ENCODE data around the gene AZI2.

DNA sequence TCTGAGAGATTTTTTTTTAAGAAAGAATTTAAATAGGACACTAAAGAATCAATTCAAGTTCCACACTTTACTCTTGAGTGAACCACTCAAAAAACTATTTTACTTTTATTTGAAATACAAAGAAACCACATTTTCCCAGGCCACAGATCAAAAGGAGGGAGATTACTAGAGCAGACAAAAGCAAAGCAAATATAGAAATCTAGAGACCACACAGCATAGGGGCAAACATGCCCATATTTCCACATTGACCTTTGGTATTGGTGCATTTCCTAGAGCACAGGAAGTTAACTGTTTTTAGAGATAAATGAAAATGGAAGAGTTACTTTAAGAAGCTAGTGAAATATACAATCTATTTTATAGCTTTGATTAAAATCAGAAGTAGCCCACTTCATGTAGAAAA is 27.6 kb downstream of the AZI2 start:
- TF ChIP-seq, protein P1, sequence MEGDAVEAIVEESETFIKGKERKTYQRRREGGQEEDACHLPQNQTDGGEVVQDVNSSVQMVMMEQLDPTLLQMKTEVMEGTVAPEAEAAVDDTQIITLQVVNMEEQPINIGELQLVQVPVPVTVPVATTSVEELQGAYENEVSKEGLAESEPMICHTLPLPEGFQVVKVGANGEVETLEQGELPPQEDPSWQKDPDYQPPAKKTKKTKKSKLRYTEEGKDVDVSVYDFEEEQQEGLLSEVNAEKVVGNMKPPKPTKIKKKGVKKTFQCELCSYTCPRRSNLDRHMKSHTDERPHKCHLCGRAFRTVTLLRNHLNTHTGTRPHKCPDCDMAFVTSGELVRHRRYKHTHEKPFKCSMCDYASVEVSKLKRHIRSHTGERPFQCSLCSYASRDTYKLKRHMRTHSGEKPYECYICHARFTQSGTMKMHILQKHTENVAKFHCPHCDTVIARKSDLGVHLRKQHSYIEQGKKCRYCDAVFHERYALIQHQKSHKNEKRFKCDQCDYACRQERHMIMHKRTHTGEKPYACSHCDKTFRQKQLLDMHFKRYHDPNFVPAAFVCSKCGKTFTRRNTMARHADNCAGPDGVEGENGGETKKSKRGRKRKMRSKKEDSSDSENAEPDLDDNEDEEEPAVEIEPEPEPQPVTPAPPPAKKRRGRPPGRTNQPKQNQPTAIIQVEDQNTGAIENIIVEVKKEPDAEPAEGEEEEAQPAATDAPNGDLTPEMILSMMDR (IDR thresholded peaks at IDR 0.05), result no peak
- TF ChIP-seq EZH2 (IDR thresholded peaks at IDR 0.05), result no peak
